GM10847 (cell line): ENCODE measurements around the gene NAPB.

Source experiments
- POLR2A ChIP-seq: IDR thresholded peaks from 2 replicates; pipeline ENCODE4 v1.6.1; 2011; ENCODE audit not compliant: insufficient read length; ENCODE audit errors: extremely low read depth

NAPB gene

GRCh38 chr20:23369072-23369823, 52.0 kb downstream of the NAPB start:
- TF ChIP-seq POLR2A: no peak

DNA sequence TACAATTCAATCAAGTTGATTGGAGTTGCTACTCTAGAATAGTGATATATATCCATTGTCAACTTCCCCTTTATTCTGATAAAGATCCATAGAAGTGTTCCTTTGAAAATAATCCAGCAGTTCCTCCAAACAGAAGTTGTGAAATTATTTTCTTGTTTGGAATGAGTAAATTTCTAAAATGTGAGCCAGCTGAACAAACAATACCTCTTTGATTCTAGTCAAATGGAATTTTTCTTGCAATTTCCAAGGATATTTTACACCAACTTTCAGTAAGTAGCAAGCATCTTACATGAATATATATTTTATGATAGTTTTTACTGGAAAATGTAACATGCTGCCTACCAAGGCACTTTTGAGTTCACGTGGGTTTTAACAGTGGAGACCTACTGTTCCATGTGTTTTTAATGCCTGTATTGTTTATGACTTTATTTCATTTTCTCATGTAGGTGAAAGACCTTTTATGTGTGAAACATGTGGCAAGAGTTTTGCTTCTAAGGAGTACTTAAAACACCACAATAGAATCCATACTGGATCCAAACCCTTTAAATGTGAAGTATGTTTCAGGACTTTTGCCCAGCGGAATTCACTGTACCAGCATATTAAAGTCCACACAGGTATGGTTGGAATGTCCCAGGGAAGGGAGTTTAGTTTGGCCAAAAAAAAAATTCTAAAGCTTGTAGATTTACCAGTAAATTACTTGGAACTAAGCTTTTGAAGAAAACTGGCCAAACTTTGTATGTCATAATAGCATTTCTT, 52.8 kb downstream of the NAPB start:
- TF ChIP-seq POLR2A: no peak

GRCh38 chr20:23367770-23368169, 53.5 kb downstream of the NAPB start:
- TF ChIP-seq POLR2A: no peak

DNA sequence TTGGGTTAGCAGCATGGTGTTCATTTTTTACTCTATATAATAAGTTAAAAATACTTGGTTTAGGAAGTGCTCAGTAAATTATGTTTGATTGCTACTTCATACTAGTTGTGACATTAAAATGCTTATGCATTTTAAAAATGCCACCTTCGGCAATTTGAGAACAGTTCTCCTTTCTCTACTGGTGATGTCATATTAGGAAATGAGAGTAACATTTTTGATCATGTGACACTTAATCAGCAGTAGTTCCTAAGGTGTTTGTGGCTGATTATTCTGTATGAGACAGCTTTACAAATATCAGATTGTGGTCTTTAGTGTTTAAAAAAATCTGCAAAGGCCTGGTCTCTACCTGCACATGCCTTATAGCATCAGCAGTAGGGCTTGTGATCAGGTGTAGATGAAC, 54.9 kb downstream of the NAPB start:
- TF ChIP-seq POLR2A: no peak

- no peak for TF ChIP-seq POLR2A
Observed at GRCh38 chr20:23365390-23366165, 55.7 kb downstream of the NAPB start.

- no peak for TF ChIP-seq POLR2A
Observed at GRCh38 chr20:23363257-23363649, 58.0 kb downstream of the NAPB start.

- no peak for TF ChIP-seq POLR2A
Observed at GRCh38 chr20:23362392-23363256, 58.7 kb downstream of the NAPB start.

DNA sequence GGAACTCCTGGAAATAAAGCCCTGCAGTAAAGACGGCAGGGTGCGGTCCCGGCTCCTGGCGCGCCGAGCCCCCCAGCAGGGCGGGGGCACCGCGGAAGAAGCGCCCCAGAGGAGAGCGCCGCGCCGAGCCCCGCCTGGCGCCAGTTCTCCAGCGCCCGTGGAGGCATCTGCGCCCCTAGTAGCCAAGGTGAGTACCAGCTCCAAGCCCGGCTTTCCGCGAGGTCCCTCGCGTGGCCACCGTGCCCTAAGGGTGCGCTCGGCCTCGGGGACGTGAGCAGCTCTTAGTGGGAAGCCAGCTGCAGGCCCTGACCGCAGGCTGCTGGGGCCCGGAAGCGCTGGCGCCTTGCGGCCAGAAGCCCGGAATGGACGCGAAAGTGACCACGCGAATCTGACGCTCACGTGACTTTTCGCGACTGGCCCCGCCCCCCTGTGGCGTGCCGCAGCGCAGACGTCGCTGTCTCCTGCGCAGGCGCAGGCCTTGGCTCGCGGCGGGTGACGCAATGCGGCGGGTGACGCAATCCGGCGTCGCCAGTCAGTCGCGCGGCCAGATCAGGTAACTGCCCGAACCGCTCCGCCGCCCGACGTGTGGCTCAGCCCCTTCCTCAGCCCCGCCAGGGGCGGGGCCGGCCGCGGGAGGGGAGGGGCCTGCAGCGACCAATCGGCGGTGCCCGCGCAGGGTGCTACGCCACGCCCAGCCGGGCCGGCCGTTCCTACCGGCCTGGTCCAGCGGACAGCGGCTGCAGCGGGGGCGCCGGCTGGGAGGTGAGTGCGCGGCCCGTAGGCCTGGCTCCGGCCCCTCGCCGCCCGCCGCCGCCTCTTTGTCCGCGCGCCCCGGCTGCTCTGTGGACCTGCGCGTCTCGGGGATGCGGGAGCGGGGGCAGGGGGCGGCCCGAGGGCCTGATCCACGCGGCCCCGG, 59.6 kb downstream of the NAPB start, which contains the start of gene GZF1:
Gene GZF1 (plus strand): TSS at position 707 of the 916 bp plus-strand sequence. CDS start 2,202 bp downstream, outside the sequence.
- peak; percentile 84 for TF ChIP-seq POLR2A

GRCh38 chr20:23361119-23361475, 60.2 kb downstream of the NAPB start:
- no peak for TF ChIP-seq POLR2A

GRCh38 chr20:23360531-23360930, 60.8 kb downstream of the NAPB start:
- no peak for TF ChIP-seq POLR2A

DNA sequence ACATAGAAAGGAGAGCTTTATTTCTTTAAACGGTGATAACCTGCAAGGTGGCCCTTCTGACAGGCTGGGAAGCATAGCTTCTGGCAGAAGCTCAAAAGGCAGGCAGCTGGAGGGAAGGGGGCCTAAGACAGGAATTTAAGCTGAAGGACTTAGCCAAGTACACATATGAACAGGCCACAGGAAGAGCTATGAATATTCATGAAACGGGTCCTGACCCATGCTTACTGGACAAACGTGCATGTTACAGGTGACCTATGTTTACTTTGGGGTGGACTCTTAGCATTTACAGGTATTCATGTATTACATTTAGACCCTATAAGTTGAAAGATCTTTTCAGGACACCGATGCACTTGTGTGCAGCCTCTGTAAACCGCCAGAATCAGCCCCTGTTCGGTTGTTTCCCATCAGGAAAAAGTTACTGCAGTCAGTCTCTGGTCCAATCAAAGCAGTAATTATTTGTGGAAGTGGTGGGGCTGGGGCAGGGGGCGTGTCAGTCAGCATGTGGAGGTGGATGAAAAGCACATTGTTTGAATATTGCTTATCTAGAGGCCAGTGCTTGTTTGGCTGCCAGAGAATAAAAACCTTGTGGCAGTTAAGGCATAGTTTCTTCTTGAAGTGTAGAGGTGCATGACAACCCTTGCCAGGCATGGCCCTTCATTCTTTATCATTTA, 62.2 kb downstream of the NAPB start:
- no peak for TF ChIP-seq POLR2A

DNA sequence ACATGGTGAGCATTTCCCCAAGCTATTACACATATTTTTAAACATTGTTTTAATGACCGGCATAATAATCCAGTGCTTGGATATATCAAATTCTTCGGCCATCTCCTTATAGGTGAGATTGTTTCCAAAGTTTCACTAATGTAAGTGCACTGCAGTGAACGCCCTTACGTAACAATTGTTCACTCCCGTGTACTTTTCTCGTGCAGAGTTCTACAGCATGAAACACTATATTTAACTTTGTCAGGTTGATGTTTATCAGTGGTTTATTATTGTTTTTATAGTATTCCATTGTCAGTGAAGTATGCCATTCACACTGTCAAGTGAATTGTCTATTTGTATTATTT, 62.8 kb downstream of the NAPB start:
- no peak for TF ChIP-seq POLR2A
